WTC11 (cell line): Measurements from ENCODE around the gene KERA. TPM values are rescaled to one million over a fixed set of nuclear protein-coding genes. Genes with fewer than 3 reads are reported as not detected.

Experiments
- ATAC-seq: fragments of 200-7000 bp; cut with Tn5 transposase; 2 replicates; pipeline ENCODE4 v1.10.0; 2021; ENCODE audit warnings: mild to moderate bottlenecking, moderate library complexity
- CTCF ChIA-PET: fragments of 300-600 bp; sonication (Branson Sonifier 250); formaldehyde crosslinking; loops from one replicate; lab custom pipeline; 2021; ENCODE audit warnings: antibody characterized with exemption; lab: Charles Lee
- POLR2A ChIA-PET: fragments of 350-600 bp; sonication (Branson Sonifier 250); formaldehyde crosslinking; loops from one replicate; lab custom pipeline; 2021; ENCODE audit warnings: antibody characterized with exemption; lab: Charles Lee
- DNase-seq: peaks from one replicate; pipeline ENCODE4 v3.0.0; 2021; ENCODE audit warnings: low spot score
- H3K27ac Mint-ChIP-seq: 2 replicates; pipeline ENCODE4 v1.8.0; 2021; ENCODE audit warnings: mixed read lengths
- H3K27me3 Mint-ChIP-seq: 2 replicates; pipeline ENCODE4 v1.8.0; 2021; ENCODE audit warnings: low read depth, mild to moderate bottlenecking, moderate library complexity, mixed read lengths
- H3K36me3 Mint-ChIP-seq: 2 replicates; pipeline ENCODE4 v1.8.0; 2021; ENCODE audit warnings: mixed read lengths
- H3K4me1 Mint-ChIP-seq: 2 replicates; pipeline ENCODE4 v1.8.0; 2022; ENCODE audit warnings: mixed read lengths
- H3K4me3 Mint-ChIP-seq: 2 replicates; pipeline ENCODE4 v1.8.0; 2021; ENCODE audit warnings: mild to moderate bottlenecking, moderate library complexity, mixed read lengths
- H3K9me3 Mint-ChIP-seq: 2 replicates; pipeline ENCODE4 v1.8.0; 2021; ENCODE audit warnings: mixed read lengths
- ATF1 ChIP-seq: sonication (generic); formaldehyde crosslinking; IDR thresholded peaks from 2 replicates; pipeline ENCODE4 v1.8.1; 2023; ENCODE audit warnings: mild to moderate bottlenecking, moderate library complexity, missing genetic modification reagents
- CBFB ChIP-seq: sonication (generic); formaldehyde crosslinking; IDR thresholded peaks from 2 replicates; pipeline ENCODE4 v1.8.1; 2022; ENCODE audit warnings: mild to moderate bottlenecking, low read depth, missing genetic modification reagents
- CREM ChIP-seq: sonication (generic); formaldehyde crosslinking; IDR thresholded peaks from 2 replicates; pipeline ENCODE4 v1.8.1; 2022; ENCODE audit warnings: mild to moderate bottlenecking, missing genetic modification reagents, moderate library complexity
- FOXK1 ChIP-seq: sonication (generic); formaldehyde crosslinking; IDR thresholded peaks from 2 replicates; pipeline ENCODE4 v1.8.0; 2022; ENCODE audit warnings: mild to moderate bottlenecking, moderate library complexity, missing genetic modification reagents
- KAT7 ChIP-seq: sonication (generic); formaldehyde crosslinking; IDR thresholded peaks from 2 replicates; pipeline ENCODE4 v1.8.1; 2023; ENCODE audit warnings: missing genetic modification reagents, mild to moderate bottlenecking, borderline replicate concordance
- SMAD4 ChIP-seq: sonication (generic); formaldehyde crosslinking; IDR thresholded peaks from 2 replicates; pipeline ENCODE4 v1.8.0; 2022; ENCODE audit warnings: mild to moderate bottlenecking, missing genetic modification reagents
- ZNF317 ChIP-seq: sonication (generic); formaldehyde crosslinking; IDR thresholded peaks from 2 replicates; pipeline ENCODE4 v1.8.1; 2023; ENCODE audit warnings: low read depth, mild to moderate bottlenecking, moderate library complexity, missing genetic modification reagents, borderline replicate concordance
- ZNF416 ChIP-seq: fragments of 250-450 bp; sonication (Bioruptor Pico); IDR thresholded peaks from 2 replicates; pipeline ENCODE4 v1.9.0; 2021; ENCODE audit warnings: mild to moderate bottlenecking, inconsistent platforms
- total RNA-seq: library from RNA; stranded (reverse); gene quantifications from 3 replicates; pipeline ENCODE4 v1.2.3, GENCODE V29; 2021
- TF ChIP-seq, protein P1 (sequence below): sonication (generic); formaldehyde crosslinking; IDR thresholded peaks from 2 replicates; pipeline ENCODE4 v1.8.0; 2022; ENCODE audit warnings: missing genetic modification reagents
- TF ChIP-seq, protein P2 (sequence below): sonication (generic); formaldehyde crosslinking; conservative IDR thresholded peaks from 2 replicates; pipeline ENCODE4 v1.8.1; 2023; ENCODE audit warnings: mild to moderate bottlenecking, low read depth, missing genetic modification reagents, moderate library complexity
- TF ChIP-seq, protein P3 (sequence below): sonication (generic); formaldehyde crosslinking; IDR thresholded peaks from 2 replicates; pipeline ENCODE4 v1.8.0; 2022; ENCODE audit warnings: mild to moderate bottlenecking, missing genetic modification reagents
- TF ChIP-seq, protein P4 (sequence below): fragments of 200-600 bp; IDR thresholded peaks from 2 replicates; pipeline ENCODE4 v1.8.0; 2022; ENCODE audit warnings: antibody characterized with exemption
- TF ChIP-seq, protein P5 (sequence below): fragments of 250-450 bp; sonication (Bioruptor Pico); IDR thresholded peaks from 2 replicates; pipeline ENCODE4 v1.8.0; 2021; ENCODE audit warnings: mild to moderate bottlenecking
- TF ChIP-seq, protein P6 (sequence below): sonication (generic); formaldehyde crosslinking; IDR thresholded peaks from 2 replicates; pipeline ENCODE4 v1.8.0; 2022; ENCODE audit warnings: mild to moderate bottlenecking, missing genetic modification reagents
- TF ChIP-seq, protein P7 (sequence below): fragments of 250-450 bp; sonication (Bioruptor Pico); IDR thresholded peaks from 2 replicates; pipeline ENCODE4 v1.9.0; 2021; ENCODE audit warnings: mild to moderate bottlenecking

The KERA gene
- total RNA-seq, 1 experiment from 2014 or later, result not detected

DNA sequence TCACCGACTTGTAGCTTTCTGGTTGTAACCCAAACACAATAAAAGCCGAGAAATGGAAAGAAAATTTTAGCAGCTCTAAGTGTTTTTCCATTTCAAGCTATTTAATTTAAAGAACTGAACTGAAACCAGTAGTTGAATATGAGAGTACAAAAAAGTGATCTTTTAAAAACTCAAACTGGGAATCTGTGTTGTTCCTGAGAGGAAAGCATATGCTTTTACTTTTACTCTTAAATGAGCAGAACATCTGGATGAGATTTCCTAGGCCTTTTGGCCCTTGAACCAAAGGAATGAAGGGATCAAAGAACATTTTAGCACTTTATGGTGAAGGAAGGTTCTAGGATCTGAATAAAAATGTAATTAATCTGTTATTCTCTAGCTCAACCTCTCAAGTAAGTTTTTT lies 1.3 kb downstream of the KERA start:
- TF ChIP-seq KAT7 (no peak), ATF1 (CRISPR knock-in tag) (no peak), ZNF317 (no peak), CBFB (CRISPR knock-in tag) (no peak), SMAD4 (CRISPR knock-in tag) (no peak), ZNF416 (CRISPR knock-in tag) (no peak)
- TF ChIP-seq, protein P1, sequence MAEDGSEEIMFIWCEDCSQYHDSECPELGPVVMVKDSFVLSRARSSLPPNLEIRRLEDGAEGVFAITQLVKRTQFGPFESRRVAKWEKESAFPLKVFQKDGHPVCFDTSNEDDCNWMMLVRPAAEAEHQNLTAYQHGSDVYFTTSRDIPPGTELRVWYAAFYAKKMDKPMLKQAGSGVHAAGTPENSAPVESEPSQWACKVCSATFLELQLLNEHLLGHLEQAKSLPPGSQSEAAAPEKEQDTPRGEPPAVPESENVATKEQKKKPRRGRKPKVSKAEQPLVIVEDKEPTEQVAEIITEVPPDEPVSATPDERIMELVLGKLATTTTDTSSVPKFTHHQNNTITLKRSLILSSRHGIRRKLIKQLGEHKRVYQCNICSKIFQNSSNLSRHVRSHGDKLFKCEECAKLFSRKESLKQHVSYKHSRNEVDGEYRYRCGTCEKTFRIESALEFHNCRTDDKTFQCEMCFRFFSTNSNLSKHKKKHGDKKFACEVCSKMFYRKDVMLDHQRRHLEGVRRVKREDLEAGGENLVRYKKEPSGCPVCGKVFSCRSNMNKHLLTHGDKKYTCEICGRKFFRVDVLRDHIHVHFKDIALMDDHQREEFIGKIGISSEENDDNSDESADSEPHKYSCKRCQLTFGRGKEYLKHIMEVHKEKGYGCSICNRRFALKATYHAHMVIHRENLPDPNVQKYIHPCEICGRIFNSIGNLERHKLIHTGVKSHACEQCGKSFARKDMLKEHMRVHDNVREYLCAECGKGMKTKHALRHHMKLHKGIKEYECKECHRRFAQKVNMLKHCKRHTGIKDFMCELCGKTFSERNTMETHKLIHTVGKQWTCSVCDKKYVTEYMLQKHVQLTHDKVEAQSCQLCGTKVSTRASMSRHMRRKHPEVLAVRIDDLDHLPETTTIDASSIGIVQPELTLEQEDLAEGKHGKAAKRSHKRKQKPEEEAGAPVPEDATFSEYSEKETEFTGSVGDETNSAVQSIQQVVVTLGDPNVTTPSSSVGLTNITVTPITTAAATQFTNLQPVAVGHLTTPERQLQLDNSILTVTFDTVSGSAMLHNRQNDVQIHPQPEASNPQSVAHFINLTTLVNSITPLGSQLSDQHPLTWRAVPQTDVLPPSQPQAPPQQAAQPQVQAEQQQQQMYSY (CRISPR knock-in tag), result no peak
- TF ChIP-seq, protein P2, sequence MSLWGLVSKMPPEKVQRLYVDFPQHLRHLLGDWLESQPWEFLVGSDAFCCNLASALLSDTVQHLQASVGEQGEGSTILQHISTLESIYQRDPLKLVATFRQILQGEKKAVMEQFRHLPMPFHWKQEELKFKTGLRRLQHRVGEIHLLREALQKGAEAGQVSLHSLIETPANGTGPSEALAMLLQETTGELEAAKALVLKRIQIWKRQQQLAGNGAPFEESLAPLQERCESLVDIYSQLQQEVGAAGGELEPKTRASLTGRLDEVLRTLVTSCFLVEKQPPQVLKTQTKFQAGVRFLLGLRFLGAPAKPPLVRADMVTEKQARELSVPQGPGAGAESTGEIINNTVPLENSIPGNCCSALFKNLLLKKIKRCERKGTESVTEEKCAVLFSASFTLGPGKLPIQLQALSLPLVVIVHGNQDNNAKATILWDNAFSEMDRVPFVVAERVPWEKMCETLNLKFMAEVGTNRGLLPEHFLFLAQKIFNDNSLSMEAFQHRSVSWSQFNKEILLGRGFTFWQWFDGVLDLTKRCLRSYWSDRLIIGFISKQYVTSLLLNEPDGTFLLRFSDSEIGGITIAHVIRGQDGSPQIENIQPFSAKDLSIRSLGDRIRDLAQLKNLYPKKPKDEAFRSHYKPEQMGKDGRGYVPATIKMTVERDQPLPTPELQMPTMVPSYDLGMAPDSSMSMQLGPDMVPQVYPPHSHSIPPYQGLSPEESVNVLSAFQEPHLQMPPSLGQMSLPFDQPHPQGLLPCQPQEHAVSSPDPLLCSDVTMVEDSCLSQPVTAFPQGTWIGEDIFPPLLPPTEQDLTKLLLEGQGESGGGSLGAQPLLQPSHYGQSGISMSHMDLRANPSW, result no peak
- TF ChIP-seq, protein P3, sequence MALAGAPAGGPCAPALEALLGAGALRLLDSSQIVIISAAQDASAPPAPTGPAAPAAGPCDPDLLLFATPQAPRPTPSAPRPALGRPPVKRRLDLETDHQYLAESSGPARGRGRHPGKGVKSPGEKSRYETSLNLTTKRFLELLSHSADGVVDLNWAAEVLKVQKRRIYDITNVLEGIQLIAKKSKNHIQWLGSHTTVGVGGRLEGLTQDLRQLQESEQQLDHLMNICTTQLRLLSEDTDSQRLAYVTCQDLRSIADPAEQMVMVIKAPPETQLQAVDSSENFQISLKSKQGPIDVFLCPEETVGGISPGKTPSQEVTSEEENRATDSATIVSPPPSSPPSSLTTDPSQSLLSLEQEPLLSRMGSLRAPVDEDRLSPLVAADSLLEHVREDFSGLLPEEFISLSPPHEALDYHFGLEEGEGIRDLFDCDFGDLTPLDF (CRISPR knock-in tag), result no peak
- TF ChIP-seq, all 79 proteins: peak for 0
- ATAC-seq, result no peak
- Mint-ChIP-seq H3K4me1 (no peaks in the 10 kb centered on the region; the same call in 1 of the 2 replicates), H3K36me3 (no peaks in the 10 kb centered on the region), H3K4me3 (no peak overlapping the region), H3K9me3 (no peaks in the 10 kb centered on the region), H3K27ac (no peak overlapping the region), H3K27me3 (no peaks in the 10 kb centered on the region)
- no peak for DNase-seq
- POLR2A ChIA-PET, result no interaction called here
- CTCF ChIA-PET, result interaction anchor here (0.7 kb wide), 1 partner anchor 79 kb away, joined by 4 read pairs; no protein-coding TSS in a partner anchor

DNA sequence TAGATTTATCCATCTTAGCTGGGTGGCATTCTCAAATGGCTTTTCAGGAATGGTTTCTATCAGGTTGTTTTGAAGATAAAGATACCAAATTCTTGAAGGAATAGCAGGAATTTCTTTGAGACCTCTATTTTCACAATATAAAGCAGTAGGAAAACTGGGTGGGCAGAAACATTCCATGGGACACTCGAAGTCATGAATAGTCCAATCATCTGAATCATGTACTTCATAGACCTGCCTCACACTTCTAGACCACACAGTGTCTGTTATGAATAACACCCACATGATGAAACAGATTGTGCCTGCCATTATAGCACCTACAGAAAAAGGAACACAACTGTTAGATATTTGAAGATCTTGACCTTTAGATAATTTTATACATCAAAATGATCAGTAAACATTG lies 1.8 kb downstream of the KERA start:
- no peaks in the 10 kb centered on the region for H3K27me3 Mint-ChIP-seq
- ChIA-PET POLR2A (no interaction called here), CTCF (interaction anchor here (0.7 kb wide), 1 partner anchor 78 kb away, joined by 4 read pairs; no protein-coding TSS in a partner anchor)
- H3K36me3 Mint-ChIP-seq, result no peaks in the 10 kb centered on the region
- DNase-seq (no peak), ATAC-seq (no peak)
- H3K4me3 Mint-ChIP-seq, result no peak overlapping the region
- H3K9me3 Mint-ChIP-seq, result no peaks in the 10 kb centered on the region
- TF ChIP-seq FOXK1 (CRISPR knock-in tag), result no peak
- TF ChIP-seq, protein P4, sequence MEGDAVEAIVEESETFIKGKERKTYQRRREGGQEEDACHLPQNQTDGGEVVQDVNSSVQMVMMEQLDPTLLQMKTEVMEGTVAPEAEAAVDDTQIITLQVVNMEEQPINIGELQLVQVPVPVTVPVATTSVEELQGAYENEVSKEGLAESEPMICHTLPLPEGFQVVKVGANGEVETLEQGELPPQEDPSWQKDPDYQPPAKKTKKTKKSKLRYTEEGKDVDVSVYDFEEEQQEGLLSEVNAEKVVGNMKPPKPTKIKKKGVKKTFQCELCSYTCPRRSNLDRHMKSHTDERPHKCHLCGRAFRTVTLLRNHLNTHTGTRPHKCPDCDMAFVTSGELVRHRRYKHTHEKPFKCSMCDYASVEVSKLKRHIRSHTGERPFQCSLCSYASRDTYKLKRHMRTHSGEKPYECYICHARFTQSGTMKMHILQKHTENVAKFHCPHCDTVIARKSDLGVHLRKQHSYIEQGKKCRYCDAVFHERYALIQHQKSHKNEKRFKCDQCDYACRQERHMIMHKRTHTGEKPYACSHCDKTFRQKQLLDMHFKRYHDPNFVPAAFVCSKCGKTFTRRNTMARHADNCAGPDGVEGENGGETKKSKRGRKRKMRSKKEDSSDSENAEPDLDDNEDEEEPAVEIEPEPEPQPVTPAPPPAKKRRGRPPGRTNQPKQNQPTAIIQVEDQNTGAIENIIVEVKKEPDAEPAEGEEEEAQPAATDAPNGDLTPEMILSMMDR, result no peak
- H3K4me1 Mint-ChIP-seq, result no peaks in the 10 kb centered on the region; the same call in 1 of the 2 replicates
- H3K27ac Mint-ChIP-seq, result no peak overlapping the region

DNA sequence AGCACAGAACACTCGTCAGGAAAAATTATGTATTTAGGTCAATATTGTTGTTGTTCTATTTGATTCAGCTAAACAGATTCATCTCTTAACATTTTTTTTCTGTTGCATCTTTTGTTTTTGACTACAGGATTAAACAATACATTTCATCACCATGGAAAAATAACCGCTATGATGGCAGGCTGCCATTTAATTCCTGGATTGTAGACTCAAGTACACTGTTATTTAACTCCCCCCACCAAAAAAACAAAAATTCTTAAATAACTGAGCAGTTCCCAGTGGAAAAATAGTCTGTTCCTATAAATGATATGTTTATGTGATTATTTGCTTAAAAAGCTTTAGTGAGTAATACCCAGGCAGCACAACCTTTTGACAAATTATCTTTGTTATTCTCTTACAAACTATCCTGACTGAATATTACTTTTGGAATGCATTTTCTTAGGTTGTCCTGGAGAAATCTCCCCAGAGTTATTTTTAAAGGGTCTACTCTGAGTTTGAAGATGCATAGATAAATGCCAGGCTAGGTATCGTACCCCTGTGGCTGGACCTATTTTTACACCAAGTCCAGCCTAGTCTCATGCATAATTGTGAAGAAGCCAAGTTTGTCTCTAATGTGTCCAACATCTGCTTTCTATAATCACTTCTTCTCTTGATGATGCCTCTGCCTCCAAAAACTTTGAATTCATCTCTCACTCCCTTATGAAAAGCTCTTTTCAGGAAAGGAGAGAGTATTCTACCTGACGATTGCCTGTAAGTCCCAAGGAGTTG lies 3.7 kb downstream of the KERA start:
- Mint-ChIP-seq H3K4me3 (no peak overlapping the region), H3K4me1 (no peaks in the 10 kb centered on the region; the same call in 1 of the 2 replicates), H3K9me3 (no peaks in the 10 kb centered on the region), H3K27me3 (no peaks in the 10 kb centered on the region), H3K27ac (no peak overlapping the region), H3K36me3 (no peaks in the 10 kb centered on the region)
- POLR2A ChIA-PET, result no interaction called here
- CTCF ChIA-PET, result no interaction called here
- DNase-seq (no peak), ATAC-seq (no peak)
- TF ChIP-seq, protein P5, sequence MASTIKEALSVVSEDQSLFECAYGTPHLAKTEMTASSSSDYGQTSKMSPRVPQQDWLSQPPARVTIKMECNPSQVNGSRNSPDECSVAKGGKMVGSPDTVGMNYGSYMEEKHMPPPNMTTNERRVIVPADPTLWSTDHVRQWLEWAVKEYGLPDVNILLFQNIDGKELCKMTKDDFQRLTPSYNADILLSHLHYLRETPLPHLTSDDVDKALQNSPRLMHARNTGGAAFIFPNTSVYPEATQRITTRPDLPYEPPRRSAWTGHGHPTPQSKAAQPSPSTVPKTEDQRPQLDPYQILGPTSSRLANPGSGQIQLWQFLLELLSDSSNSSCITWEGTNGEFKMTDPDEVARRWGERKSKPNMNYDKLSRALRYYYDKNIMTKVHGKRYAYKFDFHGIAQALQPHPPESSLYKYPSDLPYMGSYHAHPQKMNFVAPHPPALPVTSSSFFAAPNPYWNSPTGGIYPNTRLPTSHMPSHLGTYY (CRISPR knock-in tag), result no peak
- no peak for TF ChIP-seq CREM (CRISPR knock-in tag)
- TF ChIP-seq, protein P6, sequence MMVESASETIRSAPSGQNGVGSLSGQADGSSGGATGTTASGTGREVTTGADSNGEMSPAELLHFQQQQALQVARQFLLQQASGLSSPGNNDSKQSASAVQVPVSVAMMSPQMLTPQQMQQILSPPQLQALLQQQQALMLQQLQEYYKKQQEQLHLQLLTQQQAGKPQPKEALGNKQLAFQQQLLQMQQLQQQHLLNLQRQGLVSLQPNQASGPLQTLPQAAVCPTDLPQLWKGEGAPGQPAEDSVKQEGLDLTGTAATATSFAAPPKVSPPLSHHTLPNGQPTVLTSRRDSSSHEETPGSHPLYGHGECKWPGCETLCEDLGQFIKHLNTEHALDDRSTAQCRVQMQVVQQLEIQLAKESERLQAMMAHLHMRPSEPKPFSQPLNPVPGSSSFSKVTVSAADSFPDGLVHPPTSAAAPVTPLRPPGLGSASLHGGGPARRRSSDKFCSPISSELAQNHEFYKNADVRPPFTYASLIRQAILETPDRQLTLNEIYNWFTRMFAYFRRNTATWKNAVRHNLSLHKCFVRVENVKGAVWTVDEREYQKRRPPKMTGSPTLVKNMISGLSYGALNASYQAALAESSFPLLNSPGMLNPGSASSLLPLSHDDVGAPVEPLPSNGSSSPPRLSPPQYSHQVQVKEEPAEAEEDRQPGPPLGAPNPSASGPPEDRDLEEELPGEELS, result no peak
- TF ChIP-seq, protein P7, sequence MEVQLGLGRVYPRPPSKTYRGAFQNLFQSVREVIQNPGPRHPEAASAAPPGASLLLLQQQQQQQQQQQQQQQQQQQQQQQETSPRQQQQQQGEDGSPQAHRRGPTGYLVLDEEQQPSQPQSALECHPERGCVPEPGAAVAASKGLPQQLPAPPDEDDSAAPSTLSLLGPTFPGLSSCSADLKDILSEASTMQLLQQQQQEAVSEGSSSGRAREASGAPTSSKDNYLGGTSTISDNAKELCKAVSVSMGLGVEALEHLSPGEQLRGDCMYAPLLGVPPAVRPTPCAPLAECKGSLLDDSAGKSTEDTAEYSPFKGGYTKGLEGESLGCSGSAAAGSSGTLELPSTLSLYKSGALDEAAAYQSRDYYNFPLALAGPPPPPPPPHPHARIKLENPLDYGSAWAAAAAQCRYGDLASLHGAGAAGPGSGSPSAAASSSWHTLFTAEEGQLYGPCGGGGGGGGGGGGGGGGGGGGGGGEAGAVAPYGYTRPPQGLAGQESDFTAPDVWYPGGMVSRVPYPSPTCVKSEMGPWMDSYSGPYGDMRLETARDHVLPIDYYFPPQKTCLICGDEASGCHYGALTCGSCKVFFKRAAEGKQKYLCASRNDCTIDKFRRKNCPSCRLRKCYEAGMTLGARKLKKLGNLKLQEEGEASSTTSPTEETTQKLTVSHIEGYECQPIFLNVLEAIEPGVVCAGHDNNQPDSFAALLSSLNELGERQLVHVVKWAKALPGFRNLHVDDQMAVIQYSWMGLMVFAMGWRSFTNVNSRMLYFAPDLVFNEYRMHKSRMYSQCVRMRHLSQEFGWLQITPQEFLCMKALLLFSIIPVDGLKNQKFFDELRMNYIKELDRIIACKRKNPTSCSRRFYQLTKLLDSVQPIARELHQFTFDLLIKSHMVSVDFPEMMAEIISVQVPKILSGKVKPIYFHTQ, result no peak
